Measurements from ENCODE around the gene OR1J1. TPM values are rescaled to one million over a fixed set of nuclear protein-coding genes. Genes with fewer than 3 reads are reported as not detected.

The OR1J1 gene
- polyA plus RNA-seq, 1 experiment = not detected

DNA sequence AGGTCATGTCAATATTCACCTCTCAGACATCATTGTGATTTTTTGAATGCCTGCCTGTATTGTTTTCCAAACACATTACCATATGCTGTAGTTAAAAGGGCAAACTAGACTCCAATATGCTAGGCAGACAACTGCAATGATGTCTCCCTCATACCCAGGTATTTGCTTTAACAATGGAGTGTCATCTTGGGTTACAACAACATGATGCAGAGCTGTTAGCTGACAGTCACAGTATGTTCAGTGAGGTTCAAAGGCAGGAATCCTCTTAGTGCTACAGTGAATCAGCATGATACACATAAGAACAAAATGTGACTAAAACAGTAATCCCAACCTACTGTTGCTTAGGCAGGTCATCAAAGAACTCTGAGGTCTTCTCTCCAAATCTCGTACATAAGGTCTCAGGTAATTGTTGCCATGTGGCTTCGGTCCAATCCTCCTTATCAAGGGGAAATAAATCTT lies 24.0 kb downstream of the OR1J1 start:
- no peak for DNase-seq (ENCODE audit: low read depth, low spot score)
- ChIA-PET POLR2A (interaction anchor here (0.6 kb wide), 1 partner anchor 95 kb away, joined by 6 read pairs; no protein-coding TSS in a partner anchor), CTCF (interaction anchor here (0.6 to 4.3 kb wide), 13 partner anchors 9 to 641 kb away, joined by 3 to 36 read pairs (median 4); no protein-coding TSS in a partner anchor)
- H3K27me3 ChIP-seq (ENCODE audit: control insufficient read depth, insufficient read depth, low read length) = no peaks in the 10 kb centered on the region
- no peaks in the 10 kb centered on the region for H3K9me3 ChIP-seq (ENCODE audit: control insufficient read depth, insufficient read depth, low read length)
- no peak overlapping the region for H3K4me3 ChIP-seq (ENCODE audit: low read depth, low read length)
- TF ChIP-seq, protein P1, sequence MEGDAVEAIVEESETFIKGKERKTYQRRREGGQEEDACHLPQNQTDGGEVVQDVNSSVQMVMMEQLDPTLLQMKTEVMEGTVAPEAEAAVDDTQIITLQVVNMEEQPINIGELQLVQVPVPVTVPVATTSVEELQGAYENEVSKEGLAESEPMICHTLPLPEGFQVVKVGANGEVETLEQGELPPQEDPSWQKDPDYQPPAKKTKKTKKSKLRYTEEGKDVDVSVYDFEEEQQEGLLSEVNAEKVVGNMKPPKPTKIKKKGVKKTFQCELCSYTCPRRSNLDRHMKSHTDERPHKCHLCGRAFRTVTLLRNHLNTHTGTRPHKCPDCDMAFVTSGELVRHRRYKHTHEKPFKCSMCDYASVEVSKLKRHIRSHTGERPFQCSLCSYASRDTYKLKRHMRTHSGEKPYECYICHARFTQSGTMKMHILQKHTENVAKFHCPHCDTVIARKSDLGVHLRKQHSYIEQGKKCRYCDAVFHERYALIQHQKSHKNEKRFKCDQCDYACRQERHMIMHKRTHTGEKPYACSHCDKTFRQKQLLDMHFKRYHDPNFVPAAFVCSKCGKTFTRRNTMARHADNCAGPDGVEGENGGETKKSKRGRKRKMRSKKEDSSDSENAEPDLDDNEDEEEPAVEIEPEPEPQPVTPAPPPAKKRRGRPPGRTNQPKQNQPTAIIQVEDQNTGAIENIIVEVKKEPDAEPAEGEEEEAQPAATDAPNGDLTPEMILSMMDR (IDR thresholded peaks at IDR 0.05; ENCODE audit: low read depth, low read length) = no peak
- H3K27ac ChIP-seq (ENCODE audit: low read depth, low read length) = no peak overlapping the region

DNA sequence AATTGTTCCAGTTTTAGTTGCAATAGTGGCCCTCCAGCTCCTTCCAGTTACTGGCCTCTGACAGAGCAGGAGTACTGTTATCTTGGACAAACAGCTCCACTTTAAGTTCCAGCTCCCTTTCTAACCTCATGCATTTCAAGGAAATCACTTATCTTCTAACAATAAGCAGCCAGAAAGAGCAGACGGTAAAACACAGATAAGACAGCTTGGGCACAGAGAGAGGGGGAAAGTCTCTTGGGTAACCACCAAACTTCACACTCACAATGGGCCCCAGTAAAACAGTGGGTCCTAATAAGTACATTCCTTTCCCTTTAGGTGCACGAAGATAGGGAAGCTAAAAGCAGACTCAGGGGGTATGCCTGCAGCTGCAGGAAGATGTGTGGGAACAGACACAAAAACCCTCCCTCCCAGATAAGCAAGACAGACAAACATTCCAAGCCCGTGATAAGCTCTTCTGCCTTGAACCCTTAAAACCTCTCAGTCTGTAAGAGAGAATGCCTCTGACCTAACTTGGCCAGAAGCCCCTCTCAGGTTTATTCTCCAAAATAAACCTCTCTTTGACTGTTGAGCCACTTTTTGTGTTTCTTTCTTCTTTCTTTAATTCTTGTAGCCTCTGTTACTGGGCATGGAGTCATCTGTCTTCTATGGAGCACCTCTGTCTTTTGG lies 30.8 kb downstream of the OR1J1 start:
- DNase-seq (ENCODE audit: low read depth, low spot score) = no peak
- ChIA-PET POLR2A (interaction anchor here (0.6 kb wide), 2 partner anchors 102 to 143 kb away, joined by 3 read pairs; no protein-coding TSS in a partner anchor), CTCF (interaction anchor here (0.7 to 2.3 kb wide), 6 partner anchors 19 to 1523 kb away, joined by 3 to 9 read pairs (median 4); no protein-coding TSS in a partner anchor)
- peak overlapping the region; percentile 13 for H3K27ac ChIP-seq (ENCODE audit: low read depth, low read length)
- TF ChIP-seq, protein P1 (IDR thresholded peaks at IDR 0.05; ENCODE audit: low read depth, low read length) = no peak
- no peak overlapping the region for H3K4me3 ChIP-seq (ENCODE audit: low read depth, low read length)
- peaks cover 3% of the 10 kb centered on the region; the same call in 1 of the 2 replicates for H3K9me3 ChIP-seq (ENCODE audit: control insufficient read depth, insufficient read depth, low read length)
- H3K27me3 ChIP-seq (ENCODE audit: control insufficient read depth, insufficient read depth, low read length) = no peaks in the 10 kb centered on the region

DNA sequence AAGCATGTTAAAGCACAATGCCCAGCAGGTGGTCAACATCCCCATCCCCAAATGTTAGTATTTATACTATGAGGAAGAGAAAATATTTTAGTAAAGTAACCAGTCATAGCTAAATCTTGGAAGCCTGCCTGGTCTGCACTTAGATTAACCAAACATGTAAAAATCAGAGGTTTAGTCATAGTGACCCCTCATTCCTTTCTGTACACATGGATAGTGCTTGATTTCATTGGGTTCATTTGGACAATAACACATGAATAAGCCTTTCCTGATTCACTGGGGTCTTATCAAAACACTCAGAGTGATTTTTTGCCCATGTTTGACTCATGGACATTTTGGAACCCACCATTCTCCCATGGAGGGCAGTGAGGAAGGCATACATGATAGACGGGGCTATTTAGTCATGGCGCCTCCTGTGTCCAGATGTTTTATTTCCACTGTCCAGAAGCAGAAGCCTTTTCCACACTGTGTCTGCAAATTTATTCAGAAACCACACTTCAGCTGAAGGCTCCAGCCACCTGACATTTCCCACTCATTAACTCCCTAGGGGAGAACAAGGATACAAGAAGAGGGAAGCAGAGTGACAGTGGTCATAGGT lies 32.5 kb downstream of the OR1J1 start:
- Histone ChIP-seq H3K27ac (ENCODE audit: low read depth, low read length) (peak overlapping the region; percentile 86), H3K4me3 (ENCODE audit: low read depth, low read length) (no peak overlapping the region), H3K9me3 (ENCODE audit: control insufficient read depth, insufficient read depth, low read length) (peaks cover 3% of the 10 kb centered on the region; the same call in 1 of the 2 replicates), H3K27me3 (ENCODE audit: control insufficient read depth, insufficient read depth, low read length) (no peaks in the 10 kb centered on the region)
- ChIA-PET CTCF (interaction anchor here (1.0 to 2.3 kb wide), 4 partner anchors 9 to 347 kb away, joined by 3 to 9 read pairs (median 4); no protein-coding TSS in a partner anchor), POLR2A (interaction anchor here (0.6 to 1.3 kb wide), 5 partner anchors 70 to 460 kb away, joined by 3 to 4 read pairs (median 3); partner anchors contain the start of genes PTGS1 and RC3H2)
- peak; percentile 97 for DNase-seq (ENCODE audit: low read depth, low spot score)
- TF ChIP-seq, protein P1 (IDR thresholded peaks at IDR 0.05; ENCODE audit: low read depth, low read length) = peak; percentile 20; the same call in 1 of the 2 replicates

DNA sequence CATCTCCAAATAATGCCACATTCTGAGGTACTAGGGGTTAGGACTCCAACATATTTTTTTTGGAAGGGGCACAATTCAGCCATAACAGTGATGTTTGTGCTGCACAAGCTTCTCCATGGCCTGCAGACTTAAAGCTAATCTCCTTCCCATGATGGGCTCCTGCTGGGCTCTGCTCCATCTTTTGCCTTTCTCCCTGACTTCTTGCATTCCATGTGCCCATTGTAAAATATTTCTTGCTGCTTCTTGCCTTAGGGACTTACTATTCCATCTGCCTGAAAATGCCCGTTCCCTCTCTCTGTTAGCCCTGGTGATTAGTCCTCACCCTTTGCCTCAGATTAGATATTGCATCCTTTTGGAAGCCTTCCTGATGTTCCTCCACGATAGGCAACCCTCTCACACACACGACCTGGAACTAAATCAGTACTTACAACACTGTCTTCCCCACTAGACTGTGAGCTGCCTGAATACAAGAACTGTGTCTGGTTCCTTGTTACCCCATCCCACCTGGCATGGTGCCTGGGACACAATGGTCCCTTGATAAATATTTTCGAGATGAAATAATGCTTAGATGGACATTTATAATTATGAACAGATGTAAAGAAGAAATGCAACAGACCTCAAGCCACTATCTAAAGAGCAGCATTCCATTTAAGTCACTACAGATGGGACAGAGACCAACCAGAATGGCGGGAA lies 33.5 kb downstream of the OR1J1 start:
- Histone ChIP-seq H3K27me3 (ENCODE audit: control insufficient read depth, insufficient read depth, low read length) (no peaks in the 10 kb centered on the region), H3K27ac (ENCODE audit: low read depth, low read length) (no peak overlapping the region), H3K9me3 (ENCODE audit: control insufficient read depth, insufficient read depth, low read length) (peaks cover 3% of the 10 kb centered on the region; the same call in 1 of the 2 replicates), H3K4me3 (ENCODE audit: low read depth, low read length) (no peak overlapping the region)
- TF ChIP-seq, protein P1 (IDR thresholded peaks at IDR 0.05; ENCODE audit: low read depth, low read length) = no peak
- CTCF ChIA-PET = no interaction called here
- POLR2A ChIA-PET = no interaction called here
- DNase-seq (ENCODE audit: low read depth, low spot score) = peak; percentile 42

Data from AG04450 (cell line).